HL-60 (cell line): Measurements from ENCODE around the gene KDF1.

ENCODE experiments used
- DNase-seq, 2 experiments: peaks; one replicate each; pipeline ENCODE4 v3.0.0-alpha.2; 2010 to 2020; ENCODE audit warnings: low read depth in 1 of 2, low spot score in 1 of 2
- H3K27ac ChIP-seq: fragments of 250-450 bp; sonication (Bioruptor Pico); replicated peaks from 2 replicates; pipeline ENCODE4 v1.5.1; 2020; ENCODE audit warnings: mild to moderate bottlenecking, moderate library complexity
- H3K27me3 ChIP-seq: fragments of 250-450 bp; sonication (Bioruptor Pico); 2 replicates; pipeline ENCODE4 v1.5.1; 2021; ENCODE audit warnings: mild to moderate bottlenecking, moderate library complexity; ENCODE audit not compliant: insufficient read depth, poor library complexity, severe bottlenecking
- H3K4me3 ChIP-seq: replicated peaks from 2 replicates; pipeline ENCODE4 v1.5.1; 2011; ENCODE audit warnings: mild to moderate bottlenecking, control low read depth, low read length; ENCODE audit not compliant: insufficient read depth
- GABPA ChIP-seq: IDR thresholded peaks from 2 replicates; pipeline ENCODE4 v1.6.1; 2012; ENCODE audit warnings: low read depth
- POLR2AphosphoS5 ChIP-seq: IDR thresholded peaks from 2 replicates; pipeline ENCODE4 v1.6.1; 2012; ENCODE audit warnings: low read depth
- SPI1 ChIP-seq: IDR thresholded peaks from 2 replicates; pipeline ENCODE4 v1.6.1; 2012; ENCODE audit warnings: low read depth, mild to moderate bottlenecking, borderline replicate concordance
- TF ChIP-seq, protein P1 (sequence below): IDR thresholded peaks from one replicate; pipeline ENCODE4 v1.5.1; 2011; ENCODE audit warnings: low read length, control low read depth, inconsistent platforms; ENCODE audit not compliant: insufficient read depth
- TF ChIP-seq, protein P2 (sequence below): IDR thresholded peaks from 2 replicates; pipeline ENCODE4 v1.6.1; 2012; ENCODE audit warnings: low read depth; ENCODE audit not compliant: insufficient replicate concordance

Gene KDF1

DNA sequence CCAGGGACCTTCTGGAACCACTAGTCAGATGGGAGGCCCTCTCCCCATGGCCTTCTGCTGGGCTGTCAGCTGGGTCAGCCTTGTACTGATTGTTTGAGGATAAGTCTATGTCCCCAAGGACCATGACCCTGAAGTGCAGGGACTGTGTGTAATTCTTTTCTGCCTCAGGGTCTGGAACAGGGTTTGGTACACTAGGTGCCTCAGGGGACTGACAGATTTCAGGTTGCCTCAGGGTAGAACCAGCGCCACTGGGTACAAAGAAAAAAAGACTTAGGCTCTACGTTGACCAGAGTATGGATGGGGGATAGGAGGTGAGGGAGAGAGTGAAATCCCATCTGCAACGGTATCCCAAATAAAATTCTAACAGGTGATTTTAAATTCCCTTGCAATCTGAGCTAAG is 3.0 kb downstream of the KDF1 start:
- H3K27ac ChIP-seq, result no peak overlapping the region
- TF ChIP-seq, protein P1, sequence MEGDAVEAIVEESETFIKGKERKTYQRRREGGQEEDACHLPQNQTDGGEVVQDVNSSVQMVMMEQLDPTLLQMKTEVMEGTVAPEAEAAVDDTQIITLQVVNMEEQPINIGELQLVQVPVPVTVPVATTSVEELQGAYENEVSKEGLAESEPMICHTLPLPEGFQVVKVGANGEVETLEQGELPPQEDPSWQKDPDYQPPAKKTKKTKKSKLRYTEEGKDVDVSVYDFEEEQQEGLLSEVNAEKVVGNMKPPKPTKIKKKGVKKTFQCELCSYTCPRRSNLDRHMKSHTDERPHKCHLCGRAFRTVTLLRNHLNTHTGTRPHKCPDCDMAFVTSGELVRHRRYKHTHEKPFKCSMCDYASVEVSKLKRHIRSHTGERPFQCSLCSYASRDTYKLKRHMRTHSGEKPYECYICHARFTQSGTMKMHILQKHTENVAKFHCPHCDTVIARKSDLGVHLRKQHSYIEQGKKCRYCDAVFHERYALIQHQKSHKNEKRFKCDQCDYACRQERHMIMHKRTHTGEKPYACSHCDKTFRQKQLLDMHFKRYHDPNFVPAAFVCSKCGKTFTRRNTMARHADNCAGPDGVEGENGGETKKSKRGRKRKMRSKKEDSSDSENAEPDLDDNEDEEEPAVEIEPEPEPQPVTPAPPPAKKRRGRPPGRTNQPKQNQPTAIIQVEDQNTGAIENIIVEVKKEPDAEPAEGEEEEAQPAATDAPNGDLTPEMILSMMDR, result no peak
- no peak for TF ChIP-seq SPI1
- no peak for TF ChIP-seq GABPA
- TF ChIP-seq POLR2AphosphoS5, result no peak
- TF ChIP-seq, protein P2, sequence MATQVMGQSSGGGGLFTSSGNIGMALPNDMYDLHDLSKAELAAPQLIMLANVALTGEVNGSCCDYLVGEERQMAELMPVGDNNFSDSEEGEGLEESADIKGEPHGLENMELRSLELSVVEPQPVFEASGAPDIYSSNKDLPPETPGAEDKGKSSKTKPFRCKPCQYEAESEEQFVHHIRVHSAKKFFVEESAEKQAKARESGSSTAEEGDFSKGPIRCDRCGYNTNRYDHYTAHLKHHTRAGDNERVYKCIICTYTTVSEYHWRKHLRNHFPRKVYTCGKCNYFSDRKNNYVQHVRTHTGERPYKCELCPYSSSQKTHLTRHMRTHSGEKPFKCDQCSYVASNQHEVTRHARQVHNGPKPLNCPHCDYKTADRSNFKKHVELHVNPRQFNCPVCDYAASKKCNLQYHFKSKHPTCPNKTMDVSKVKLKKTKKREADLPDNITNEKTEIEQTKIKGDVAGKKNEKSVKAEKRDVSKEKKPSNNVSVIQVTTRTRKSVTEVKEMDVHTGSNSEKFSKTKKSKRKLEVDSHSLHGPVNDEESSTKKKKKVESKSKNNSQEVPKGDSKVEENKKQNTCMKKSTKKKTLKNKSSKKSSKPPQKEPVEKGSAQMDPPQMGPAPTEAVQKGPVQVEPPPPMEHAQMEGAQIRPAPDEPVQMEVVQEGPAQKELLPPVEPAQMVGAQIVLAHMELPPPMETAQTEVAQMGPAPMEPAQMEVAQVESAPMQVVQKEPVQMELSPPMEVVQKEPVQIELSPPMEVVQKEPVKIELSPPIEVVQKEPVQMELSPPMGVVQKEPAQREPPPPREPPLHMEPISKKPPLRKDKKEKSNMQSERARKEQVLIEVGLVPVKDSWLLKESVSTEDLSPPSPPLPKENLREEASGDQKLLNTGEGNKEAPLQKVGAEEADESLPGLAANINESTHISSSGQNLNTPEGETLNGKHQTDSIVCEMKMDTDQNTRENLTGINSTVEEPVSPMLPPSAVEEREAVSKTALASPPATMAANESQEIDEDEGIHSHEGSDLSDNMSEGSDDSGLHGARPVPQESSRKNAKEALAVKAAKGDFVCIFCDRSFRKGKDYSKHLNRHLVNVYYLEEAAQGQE, result no peak
- peaks cover 23% of the 10 kb centered on the region for H3K27me3 ChIP-seq
- DNase-seq, result no peak
- H3K4me3 ChIP-seq, result no peak overlapping the region

DNA sequence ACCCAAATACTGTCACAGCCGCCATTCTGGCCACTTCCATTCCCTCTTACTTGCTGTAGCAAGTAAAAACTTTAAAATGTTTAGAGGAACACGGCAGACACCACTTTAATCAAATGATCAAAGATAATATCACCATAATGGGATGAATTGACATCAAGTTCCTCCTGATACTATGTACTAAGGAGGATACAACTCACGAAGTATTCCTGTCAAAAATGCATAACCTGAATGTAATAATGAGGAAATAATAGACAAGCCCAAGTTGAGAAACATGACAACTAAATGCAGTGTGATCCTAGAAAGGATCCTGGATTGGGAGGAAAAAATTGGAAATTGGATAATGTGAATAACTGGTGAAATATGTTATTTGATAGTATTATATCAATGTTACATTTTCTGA is 3.9 kb downstream of the KDF1 start:
- TF ChIP-seq SPI1 (no peak), GABPA (no peak), POLR2AphosphoS5 (no peak)
- TF ChIP-seq, protein P1, result no peak
- TF ChIP-seq, protein P2, result no peak
- peaks cover 20% of the 10 kb centered on the region for H3K27me3 ChIP-seq

DNA sequence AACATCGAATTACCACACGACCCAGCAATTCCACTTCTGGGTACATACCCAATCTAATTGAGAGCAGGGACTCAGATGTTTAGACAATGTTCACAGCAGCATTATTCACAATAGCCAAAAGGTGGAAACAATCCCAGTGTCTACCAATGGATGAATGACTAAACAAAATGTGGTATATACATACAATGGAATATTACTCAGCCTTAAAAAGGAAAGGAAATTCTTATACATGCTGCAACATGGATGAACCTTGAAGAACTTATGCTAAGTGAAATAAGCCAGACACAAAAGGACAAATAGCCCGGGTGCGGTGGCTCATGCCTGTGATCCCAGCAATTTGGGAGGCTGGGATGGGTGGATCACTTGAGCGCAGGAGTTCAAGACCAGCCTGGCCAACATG is 6.9 kb downstream of the KDF1 start:
- no peaks in the 10 kb centered on the region for H3K27me3 ChIP-seq
- TF ChIP-seq SPI1, result no peak
- no peak for TF ChIP-seq POLR2AphosphoS5
- no peak overlapping the region for H3K4me3 ChIP-seq
- no peak for DNase-seq
- H3K27ac ChIP-seq, result no peak overlapping the region

More for the DNA sequence above, 3.9 kb downstream of the KDF1 start:
- Histone ChIP-seq H3K27ac (no peak overlapping the region), H3K4me3 (no peak overlapping the region)
- no peak for DNase-seq

DNA sequence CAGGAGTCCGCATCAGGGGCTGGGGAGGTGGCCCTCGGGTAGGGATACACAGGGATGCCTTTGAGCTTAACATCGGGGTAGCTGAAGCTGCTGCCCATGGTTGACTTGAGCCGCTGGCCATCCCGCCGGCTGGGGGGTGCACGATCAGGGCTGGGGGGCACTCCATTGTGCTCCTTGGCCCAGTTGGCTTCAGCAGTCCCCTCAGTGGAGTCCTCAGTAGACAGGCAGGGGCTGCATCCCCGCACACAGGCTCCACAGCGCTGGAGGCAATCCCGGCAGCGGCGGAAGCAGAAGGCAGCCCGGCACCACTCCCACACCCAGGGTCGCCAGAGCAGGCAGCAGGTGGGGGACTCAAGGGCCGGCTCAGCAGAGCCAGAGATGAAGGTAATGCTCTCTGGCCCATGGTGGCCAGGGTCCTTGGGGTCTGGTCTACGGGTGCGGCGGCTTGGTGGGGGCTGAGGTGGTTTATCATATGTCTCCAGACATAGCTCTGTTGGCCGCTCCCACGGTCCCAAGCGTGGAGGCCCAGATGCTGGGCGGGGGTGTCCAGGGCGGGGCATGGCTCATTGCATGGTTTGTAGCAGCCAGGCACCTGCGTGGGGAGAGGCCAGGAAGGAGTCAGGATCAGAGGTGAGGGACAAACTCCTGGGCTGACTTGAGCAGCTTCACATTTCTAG is 8.3 kb downstream of the KDF1 start:
- DNase-seq, result no peak
- no peak for TF ChIP-seq SPI1
- Histone ChIP-seq H3K4me3 (no peak overlapping the region), H3K27ac (no peak overlapping the region), H3K27me3 (no peaks in the 10 kb centered on the region)

DNA sequence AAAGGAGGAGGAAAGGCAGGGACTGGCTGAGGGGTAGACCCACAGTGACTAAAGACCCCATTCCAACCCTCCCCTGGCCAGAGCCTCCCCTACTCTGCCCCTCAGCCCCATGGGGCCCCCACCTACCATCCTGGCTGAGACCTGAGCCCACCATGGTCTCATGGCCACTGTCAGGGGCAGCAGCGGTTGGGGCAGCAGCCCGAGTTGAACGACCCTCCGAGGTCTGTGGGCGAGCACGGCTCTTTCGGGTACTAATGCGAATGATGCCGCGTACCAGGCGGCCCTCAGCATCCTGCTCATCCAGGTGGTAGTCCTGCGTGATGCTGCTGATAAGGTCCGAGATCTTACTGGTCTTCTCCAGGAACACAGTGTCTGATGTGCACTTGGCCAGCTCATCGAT is 9.1 kb downstream of the KDF1 start:
- no peak for DNase-seq
- no peak overlapping the region for H3K4me3 ChIP-seq
- no peak overlapping the region for H3K27ac ChIP-seq
- no peaks in the 10 kb centered on the region for H3K27me3 ChIP-seq
- TF ChIP-seq SPI1, result no peak
- TF ChIP-seq, protein P2, result no peak
- TF ChIP-seq GABPA, result no peak
- no peak for TF ChIP-seq POLR2AphosphoS5
- TF ChIP-seq, protein P1, result no peak
